T-cell (primary cell): ENCODE data around the gene SHISAL1. TPM values are rescaled to one million over a fixed set of nuclear protein-coding genes. Genes with fewer than 3 reads are reported as not detected.

ENCODE experiments used
- ATAC-seq, 4 experiments: fragments of 200-7000 bp in 3 of 4; fragments of 150-1000 bp in 1 of 4; cut with Tn5 transposase; replicated peaks in 1 of 4; 1 replicate in 3 of 4; 2 replicates in 1 of 4; pipeline ENCODE4 v1.10.0; 2021; ENCODE audit warnings: moderate library complexity in 3 of 4, mild to moderate bottlenecking in 2 of 4, moderate number of reproducible peaks in 1 of 4
- CTCF ChIA-PET, 2 donors: fragments of 300-600 bp; sonication (Branson Sonifier 250); formaldehyde crosslinking; loops; one replicate each; lab custom pipeline; 2022; ENCODE audit warnings: antibody characterized with exemption in 2 of 2; lab: Charles Lee
- POLR2A ChIA-PET, 2 donors: fragments of 300-600 bp; sonication (Branson Sonifier 250); formaldehyde crosslinking; loops; one replicate each; lab custom pipeline; 2022; ENCODE audit warnings: antibody characterized with exemption in 2 of 2; lab: Charles Lee
- DNase-seq, 35 experiments: peaks; one replicate each; pipeline versions ENCODE4 v3.0.0 to v3.0.0-alpha.2; 2013 to 2023
- H3K27ac ChIP-seq: one replicate; pipeline ENCODE4 v1.5.1; 2013; ENCODE audit warnings: low read length
- H3K27me3 ChIP-seq, 2 experiments: replicated peaks in 1 of 2; 1 replicate in 1 of 2; 2 replicates in 1 of 2; pipeline versions ENCODE4 v1.6.1 to v1.7.0; 2013; ENCODE audit warnings: low read length in 1 of 2, mixed read lengths in 1 of 2; ENCODE audit not compliant: control insufficient read depth in 2 of 2, insufficient read depth in 2 of 2; ENCODE audit errors: extremely low read depth in 1 of 2
- H3K36me3 ChIP-seq, 2 donors: 1 replicate in 1 of 2; 2 replicates in 1 of 2; pipeline versions ENCODE4 v1.6.1 to v1.7.0; 2013; ENCODE audit warnings: low read length in 1 of 2; ENCODE audit not compliant: control insufficient read depth in 2 of 2, insufficient read depth in 1 of 2; ENCODE audit errors: extremely low read depth in 1 of 2
- H3K4me1 ChIP-seq, 2 experiments: 1 replicate in 1 of 2; 2 replicates in 1 of 2; pipeline versions ENCODE4 v1.6.1 to v1.7.0; 2013; ENCODE audit warnings: low read length in 2 of 2, mixed read lengths in 1 of 2; ENCODE audit not compliant: insufficient read depth in 2 of 2, control insufficient read depth in 1 of 2; ENCODE audit errors: extremely low read depth in 1 of 2
- H3K4me3 ChIP-seq, 2 donors: 1 replicate in 1 of 2; 2 replicates in 1 of 2; pipeline versions ENCODE4 v1.5.1 to v1.7.0; 2013; ENCODE audit warnings: mild to moderate bottlenecking in 2 of 2, low read length in 1 of 2, moderate library complexity in 1 of 2; ENCODE audit not compliant: control insufficient read depth in 1 of 2; ENCODE audit errors: extremely low read depth in 1 of 2
- H3K9me3 ChIP-seq: 2 replicates; pipeline ENCODE4 v1.7.0; 2013
- H3K27ac Mint-ChIP-seq, 2 donors: one replicate each; pipeline ENCODE4 v1.8.0; 2020 to 2021; ENCODE audit warnings: mild to moderate bottlenecking in 2 of 2, mixed read lengths in 2 of 2
- H3K27me3 Mint-ChIP-seq, 2 donors: one replicate each; pipeline ENCODE4 v1.8.0; 2021 to 2022; ENCODE audit warnings: mixed read lengths in 2 of 2
- H3K36me3 Mint-ChIP-seq: one replicate; pipeline ENCODE4 v1.8.0; 2021; ENCODE audit warnings: mixed read lengths
- H3K4me1 Mint-ChIP-seq, 3 donors: one replicate each; pipeline ENCODE4 v1.8.0; 2020 to 2022; ENCODE audit warnings: mixed read lengths in 3 of 3, mild to moderate bottlenecking in 1 of 3
- H3K4me3 Mint-ChIP-seq, 3 donors: one replicate each; pipeline ENCODE4 v1.8.0; 2020 to 2022; ENCODE audit warnings: mild to moderate bottlenecking in 3 of 3, mixed read lengths in 3 of 3, moderate library complexity in 3 of 3
- H3K9me3 Mint-ChIP-seq, 3 donors: one replicate each; pipeline ENCODE4 v1.8.0; 2020 to 2022; ENCODE audit warnings: mixed read lengths in 3 of 3
- WGBS: methylation state at CpG from one replicate; pipeline ENCODE4 v1.1.5; 2013; ENCODE audit warnings: missing lambda C conversion rate; ENCODE audit not compliant: insufficient coverage; 5-methylcytosine and 5-hydroxymethylcytosine counted together
- total RNA-seq, 35 experiments: library from RNA in 6 of 35; stranded (reverse) in 6 of 35; fragments of 120-200 nt in 1 of 35; gene quantifications; one replicate each; pipeline versions ENCODE4 v1.2.1 to v1.2.4 and lab custom pipeline; 2013 to 2026

Gene SHISAL1
- total RNA-seq, 5 donors from 2014 or later (not counting 1 experiment from before 2014, with no cell fraction given), result 0.03 to 0.06 TPM; not detected in 3

DNA sequence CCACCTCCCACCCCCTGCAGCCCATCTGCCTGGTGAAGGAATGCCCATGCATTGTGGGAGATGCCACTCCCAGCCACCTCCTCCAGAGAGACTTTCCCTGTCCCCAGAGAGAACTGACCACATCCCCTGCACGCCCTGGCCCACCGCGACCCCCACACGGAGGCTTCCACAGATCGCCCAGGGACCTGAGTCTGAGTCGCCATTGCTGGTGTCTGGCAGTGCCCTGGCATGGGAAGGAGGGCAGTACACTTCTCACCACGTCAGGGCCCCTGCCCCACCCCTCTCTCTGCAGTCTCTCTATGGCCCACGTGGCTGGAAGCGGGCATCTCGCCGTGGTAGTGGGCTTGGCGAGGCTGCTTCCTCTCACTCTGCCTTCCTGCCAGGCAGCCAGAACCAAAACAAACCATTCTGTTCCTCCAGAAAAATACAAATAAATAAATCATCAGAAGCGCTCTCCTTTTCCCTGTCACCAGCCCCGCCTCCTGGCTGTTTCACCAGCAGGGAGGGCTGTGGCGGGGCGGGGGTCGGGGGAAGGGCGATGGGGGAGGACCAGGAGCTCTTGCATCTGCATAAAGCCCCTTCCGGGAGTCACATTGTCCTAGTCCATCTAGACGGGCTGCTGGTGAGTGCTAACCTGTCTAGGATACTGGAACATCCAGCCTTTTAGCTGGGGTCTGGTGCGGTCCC is 20.9 kb downstream of the SHISAL1 start:
- H3K36me3 Mint-ChIP-seq, result no peaks in the 10 kb centered on the region
- H3K4me1 Mint-ChIP-seq, result no peaks in the 10 kb centered on the region
- H3K27me3 ChIP-seq, result peaks cover 0 to 33% of the 10 kb centered on the region in 2 experiments
- H3K36me3 ChIP-seq, result no peaks in the 10 kb centered on the region
- H3K27ac Mint-ChIP-seq, result no peak overlapping the region
- CTCF ChIA-PET, result no interaction called here
- POLR2A ChIA-PET, result no interaction called here
- no peaks in the 10 kb centered on the region for H3K9me3 ChIP-seq
- WGBS, result 49% methylated on average over 18 of the region's 21 CpGs
- H3K4me1 ChIP-seq, result no peaks in the 10 kb centered on the region
- no peak overlapping the region for H3K27ac ChIP-seq
- no peak for ATAC-seq
- no peak overlapping the region for H3K4me3 ChIP-seq
- no peak for DNase-seq
- no peak overlapping the region for H3K4me3 Mint-ChIP-seq
- peaks cover 5 to 14% of the 10 kb centered on the region in 2 donors for H3K27me3 Mint-ChIP-seq
- peaks cover 0 to 6% (median 0%) of the 10 kb centered on the region in 3 donors for H3K9me3 Mint-ChIP-seq

DNA sequence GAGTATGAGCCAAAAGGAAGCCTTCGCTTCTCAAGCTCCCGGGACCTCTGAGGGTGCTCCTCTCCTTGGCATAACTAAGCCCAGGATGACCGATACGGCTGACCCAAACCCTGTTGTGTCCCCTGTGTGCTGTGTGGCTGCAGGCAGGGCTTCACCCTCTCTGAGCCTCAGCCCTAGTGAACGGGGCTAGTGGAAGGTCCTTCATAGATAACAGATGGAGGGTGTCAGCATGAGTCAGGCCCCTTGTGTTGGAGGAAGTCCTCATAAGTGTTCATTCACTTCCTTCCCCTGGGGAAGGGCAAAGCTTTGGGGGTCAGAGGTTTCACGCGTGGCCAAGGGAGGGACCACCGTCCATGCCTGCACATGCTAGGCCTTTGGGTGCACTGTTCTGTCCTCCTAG is 21.5 kb downstream of the SHISAL1 start:
- ChIA-PET CTCF (no interaction called here), POLR2A (no interaction called here)
- Mint-ChIP-seq H3K9me3 (peaks cover 0 to 6% (median 0%) of the 10 kb centered on the region in 3 donors), H3K27ac (no peak overlapping the region), H3K36me3 (no peaks in the 10 kb centered on the region), H3K4me3 (no peak overlapping the region), H3K4me1 (no peaks in the 10 kb centered on the region), H3K27me3 (peaks cover 6 to 14% of the 10 kb centered on the region in 2 donors)
- Histone ChIP-seq H3K4me1 (no peaks in the 10 kb centered on the region), H3K4me3 (no peak overlapping the region), H3K27ac (no peak overlapping the region), H3K27me3 (peaks cover 0 to 37% of the 10 kb centered on the region in 2 experiments), H3K36me3 (no peaks in the 10 kb centered on the region), H3K9me3 (no peaks in the 10 kb centered on the region)
- ATAC-seq (no peak), DNase-seq (no peak)
- WGBS, result 100% methylated on average over 4 of the region's 8 CpGs

DNA sequence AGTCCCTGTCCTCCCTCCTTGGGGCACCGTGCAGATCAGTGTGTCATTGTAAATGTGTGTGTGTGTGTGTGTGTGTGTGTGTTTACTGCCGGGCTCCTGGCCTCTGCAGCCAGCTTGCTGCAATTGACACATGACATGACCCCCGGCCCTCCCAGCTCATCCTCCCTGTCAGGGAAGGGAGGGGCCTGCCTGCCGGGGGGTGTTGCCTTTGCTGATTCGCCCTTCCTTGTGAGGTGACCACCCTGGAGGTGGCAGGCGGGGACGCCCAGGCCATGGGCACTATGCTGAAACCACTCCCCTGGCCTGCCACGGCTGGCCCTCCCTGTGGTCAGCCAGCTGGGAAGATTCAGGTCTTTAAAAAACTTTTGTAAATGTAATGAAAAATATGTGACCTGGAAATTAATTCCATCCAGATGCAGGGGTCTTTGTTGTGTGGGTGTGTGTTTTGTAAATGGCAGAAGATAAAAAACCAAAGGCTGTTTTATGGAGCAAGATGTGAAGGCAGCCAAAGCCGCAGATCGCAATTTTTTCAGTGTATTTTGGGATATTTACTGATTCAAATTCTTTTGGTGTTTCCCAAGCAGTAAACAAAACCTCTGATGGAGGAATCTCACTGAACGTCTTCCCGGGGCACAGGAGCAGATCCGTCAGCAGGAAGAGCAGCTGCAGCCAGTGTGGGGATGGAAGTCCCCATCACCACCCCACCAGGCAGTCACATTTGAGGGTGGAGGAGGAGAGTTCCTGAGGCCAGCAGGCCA is 23.2 kb downstream of the SHISAL1 start:
- Mint-ChIP-seq H3K4me3 (no peak overlapping the region), H3K27ac (no peak overlapping the region), H3K4me1 (no peaks in the 10 kb centered on the region), H3K36me3 (no peaks in the 10 kb centered on the region), H3K27me3 (peaks cover 13 to 16% of the 10 kb centered on the region in 2 donors), H3K9me3 (peaks cover 0 to 6% (median 0%) of the 10 kb centered on the region in 3 donors)
- CTCF ChIA-PET, result no interaction called here
- Histone ChIP-seq H3K27me3 (peaks cover 0 to 44% of the 10 kb centered on the region in 2 experiments), H3K9me3 (no peaks in the 10 kb centered on the region), H3K4me3 (no peak overlapping the region), H3K27ac (no peak overlapping the region), H3K36me3 (no peaks in the 10 kb centered on the region), H3K4me1 (no peaks in the 10 kb centered on the region)
- WGBS, result 85% methylated on average over 7 of the region's 13 CpGs
- POLR2A ChIA-PET, result no interaction called here
- no peak for DNase-seq
- no peak for ATAC-seq

DNA sequence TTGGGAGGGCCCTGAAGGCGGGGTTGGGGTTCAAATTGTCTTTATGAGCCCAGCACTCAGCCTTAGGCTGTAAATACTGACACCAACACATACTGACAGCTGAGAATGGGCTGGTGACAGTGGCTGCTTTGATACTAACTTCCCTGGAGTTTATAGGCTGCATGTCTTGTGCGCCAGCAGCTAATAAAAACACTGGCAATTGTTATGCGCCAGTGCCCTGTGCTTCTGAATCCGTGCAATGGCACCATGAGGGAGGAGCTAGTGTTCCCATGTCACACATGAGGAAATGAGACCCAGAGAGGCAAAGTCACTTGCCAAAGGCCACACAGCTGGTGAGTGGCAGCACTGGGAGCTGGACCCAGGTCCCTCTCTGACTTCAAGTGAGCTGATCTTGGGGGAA is 23.8 kb downstream of the SHISAL1 start:
- WGBS, result 84% methylated on average over 3 of the region's 4 CpGs
- peaks cover 0 to 50% of the 10 kb centered on the region in 2 experiments for H3K27me3 ChIP-seq
- peaks cover 0 to under 1% (median 0%) of the 10 kb centered on the region in 3 donors for H3K9me3 Mint-ChIP-seq
- CTCF ChIA-PET, result no interaction called here
- no peaks in the 10 kb centered on the region for H3K4me1 ChIP-seq
- ATAC-seq (no peak), DNase-seq (no peak)
- H3K36me3 Mint-ChIP-seq, result no peaks in the 10 kb centered on the region
- H3K4me1 Mint-ChIP-seq, result no peaks in the 10 kb centered on the region
- no peaks in the 10 kb centered on the region for H3K9me3 ChIP-seq
- H3K27ac Mint-ChIP-seq, result no peak overlapping the region
- no peak overlapping the region for H3K4me3 ChIP-seq
- peaks cover 13% of the 10 kb centered on the region in 2 donors for H3K27me3 Mint-ChIP-seq
- H3K27ac ChIP-seq, result no peak overlapping the region
- POLR2A ChIA-PET, result no interaction called here
- H3K36me3 ChIP-seq, result no peaks in the 10 kb centered on the region
- no peak overlapping the region for H3K4me3 Mint-ChIP-seq

DNA sequence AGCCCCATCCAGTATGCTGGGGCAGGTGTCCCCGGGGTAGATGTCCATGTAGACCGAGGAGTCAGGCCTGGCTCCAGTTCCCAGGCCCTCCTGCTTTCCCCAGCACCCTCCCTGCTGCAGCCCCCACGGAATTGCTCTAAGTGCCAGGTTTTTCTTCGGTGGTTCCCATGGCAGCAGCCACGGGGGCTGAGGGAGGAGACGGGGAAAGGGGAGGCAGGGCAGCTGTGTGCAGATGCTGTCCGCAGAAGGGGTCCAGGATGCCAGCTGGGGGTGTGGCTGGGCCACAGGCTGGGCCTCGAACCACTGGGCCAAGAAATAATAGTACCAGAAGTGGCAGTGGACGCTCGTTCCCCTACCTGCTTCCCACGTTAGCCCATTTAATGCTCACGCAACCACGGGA is 25.0 kb downstream of the SHISAL1 start:
- H3K36me3 ChIP-seq, result no peaks in the 10 kb centered on the region
- CTCF ChIA-PET, result no interaction called here
- H3K4me3 ChIP-seq, result no peak overlapping the region
- H3K4me1 ChIP-seq, result no peaks in the 10 kb centered on the region
- Mint-ChIP-seq H3K36me3 (no peaks in the 10 kb centered on the region), H3K27ac (no peak overlapping the region), H3K4me1 (no peaks in the 10 kb centered on the region), H3K4me3 (no peak overlapping the region), H3K9me3 (no peaks in the 10 kb centered on the region), H3K27me3 (peaks cover 9 to 13% of the 10 kb centered on the region in 2 donors)
- 67% methylated on average over 11 of the region's 13 CpGs for whole genome bisulfite sequencing
- H3K9me3 ChIP-seq, result no peaks in the 10 kb centered on the region
- peaks cover 0 to 50% of the 10 kb centered on the region in 2 experiments for H3K27me3 ChIP-seq
- DNase-seq (no peak), ATAC-seq (no peak)
- POLR2A ChIA-PET, result no interaction called here
- no peak overlapping the region for H3K27ac ChIP-seq

DNA sequence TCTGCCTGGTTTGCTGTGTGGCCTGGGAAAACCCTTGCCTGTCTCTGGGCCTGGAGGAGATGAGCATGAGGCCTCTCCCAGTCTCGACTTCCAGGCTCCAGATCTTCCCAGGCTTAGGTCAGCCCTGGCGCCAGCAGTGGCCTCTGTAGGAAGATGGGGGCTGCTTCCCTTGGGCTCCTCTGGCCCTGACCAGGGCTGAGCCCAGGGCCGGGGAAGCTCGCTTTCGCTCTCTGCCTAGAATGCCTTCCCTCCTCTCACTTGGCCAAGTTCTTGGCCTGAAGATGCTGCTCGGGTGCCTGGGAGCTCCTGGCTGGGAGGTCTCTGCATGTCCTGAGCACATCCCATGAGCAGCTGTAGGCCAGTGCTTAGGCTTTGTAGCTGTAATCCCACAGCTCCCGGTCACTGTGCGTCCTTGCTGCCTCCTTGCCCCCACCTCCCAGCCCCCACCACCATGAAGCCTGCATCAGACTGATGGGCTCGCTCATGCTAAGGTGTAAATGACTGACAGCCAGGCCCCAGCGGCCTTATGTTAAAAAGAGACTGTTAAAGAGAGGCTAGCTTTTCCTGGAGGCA is 25.5 kb downstream of the SHISAL1 start:
- Histone ChIP-seq H3K9me3 (no peaks in the 10 kb centered on the region), H3K27ac (no peak overlapping the region), H3K36me3 (no peaks in the 10 kb centered on the region), H3K4me3 (no peak overlapping the region), H3K27me3 (peaks cover 0 to 45% of the 10 kb centered on the region in 2 experiments), H3K4me1 (no peaks in the 10 kb centered on the region)
- ATAC-seq, result no peak
- ChIA-PET CTCF (no interaction called here), POLR2A (no interaction called here)
- Mint-ChIP-seq H3K27me3 (peaks cover 8 to 13% of the 10 kb centered on the region in 2 donors), H3K36me3 (no peaks in the 10 kb centered on the region), H3K4me1 (no peaks in the 10 kb centered on the region), H3K4me3 (no peak overlapping the region), H3K9me3 (no peaks in the 10 kb centered on the region), H3K27ac (no peak overlapping the region)
- WGBS, result no CpG with 5 or more reads among the region's 10 CpGs
- DNase-seq, result no peak
